ENCODE measurements around the gene AGXT.

AGXT gene

GRCh38 chr2:240899468-240899865 lies 30.8 kb downstream of the AGXT start:
- DNase-seq (ENCODE audit: low read depth) = no peak

- no peak for DNase-seq (ENCODE audit: low read depth)
Observed at GRCh38 chr2:240900141-240900860, 31.7 kb downstream of the AGXT start.

DNA sequence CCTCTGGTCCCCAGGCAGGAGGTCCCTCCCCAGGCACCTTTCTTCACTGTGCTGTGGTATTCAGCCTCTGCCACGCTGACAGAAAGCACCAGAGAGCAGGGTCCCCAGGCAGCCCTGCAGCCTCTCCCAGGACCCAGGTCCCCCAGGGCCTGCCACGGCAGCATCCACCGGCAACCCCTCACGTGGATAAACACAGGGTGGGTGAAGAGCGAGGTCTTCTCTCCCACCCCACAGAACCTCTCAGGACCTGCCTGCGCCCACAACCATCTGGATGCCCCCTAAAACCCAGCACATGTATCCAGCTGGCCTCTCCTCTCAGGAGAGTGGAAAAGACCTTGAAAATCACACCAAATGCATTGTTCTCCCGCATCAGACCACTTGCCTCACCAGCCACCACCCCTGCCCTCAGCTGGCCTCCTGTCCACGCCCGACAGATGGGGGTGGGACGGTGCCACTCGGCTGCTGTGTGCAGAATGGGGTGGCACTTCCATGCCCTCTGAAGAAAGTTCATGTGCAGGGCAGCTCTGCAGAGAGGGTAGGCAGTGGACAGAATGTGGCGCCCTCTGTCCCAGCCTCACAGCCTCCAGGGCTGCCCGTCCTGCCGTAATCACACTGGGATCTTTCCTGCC lies 33.5 kb downstream of the AGXT start:
- DNase-seq (ENCODE audit: low read depth) = no peak

DNA sequence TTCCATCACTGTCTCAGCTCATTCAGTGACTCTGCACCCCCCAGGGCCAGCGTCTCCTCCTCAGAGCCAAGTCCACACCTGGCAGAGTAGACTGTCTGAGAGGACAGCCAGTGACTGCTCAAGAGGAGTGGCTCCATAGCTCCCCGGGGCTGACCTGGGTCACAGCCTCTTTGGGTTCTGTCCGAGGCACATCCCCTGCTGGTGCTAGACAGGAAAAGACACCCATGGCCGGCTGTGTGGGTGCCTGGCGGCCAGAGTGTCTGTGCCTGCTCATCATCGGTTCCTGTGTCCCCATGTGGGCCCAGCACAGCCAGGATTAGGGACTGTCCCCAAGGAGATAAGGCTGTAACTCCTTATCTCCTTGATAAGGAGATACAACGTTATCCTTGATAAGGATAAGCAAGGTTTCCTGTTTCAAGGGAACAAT lies 34.0 kb downstream of the AGXT start:
- DNase-seq (ENCODE audit: low read depth) = no peak

GRCh38 chr2:240903191-240904060 lies 34.8 kb downstream of the AGXT start:
- DNase-seq (ENCODE audit: low read depth) = no peak

DNA sequence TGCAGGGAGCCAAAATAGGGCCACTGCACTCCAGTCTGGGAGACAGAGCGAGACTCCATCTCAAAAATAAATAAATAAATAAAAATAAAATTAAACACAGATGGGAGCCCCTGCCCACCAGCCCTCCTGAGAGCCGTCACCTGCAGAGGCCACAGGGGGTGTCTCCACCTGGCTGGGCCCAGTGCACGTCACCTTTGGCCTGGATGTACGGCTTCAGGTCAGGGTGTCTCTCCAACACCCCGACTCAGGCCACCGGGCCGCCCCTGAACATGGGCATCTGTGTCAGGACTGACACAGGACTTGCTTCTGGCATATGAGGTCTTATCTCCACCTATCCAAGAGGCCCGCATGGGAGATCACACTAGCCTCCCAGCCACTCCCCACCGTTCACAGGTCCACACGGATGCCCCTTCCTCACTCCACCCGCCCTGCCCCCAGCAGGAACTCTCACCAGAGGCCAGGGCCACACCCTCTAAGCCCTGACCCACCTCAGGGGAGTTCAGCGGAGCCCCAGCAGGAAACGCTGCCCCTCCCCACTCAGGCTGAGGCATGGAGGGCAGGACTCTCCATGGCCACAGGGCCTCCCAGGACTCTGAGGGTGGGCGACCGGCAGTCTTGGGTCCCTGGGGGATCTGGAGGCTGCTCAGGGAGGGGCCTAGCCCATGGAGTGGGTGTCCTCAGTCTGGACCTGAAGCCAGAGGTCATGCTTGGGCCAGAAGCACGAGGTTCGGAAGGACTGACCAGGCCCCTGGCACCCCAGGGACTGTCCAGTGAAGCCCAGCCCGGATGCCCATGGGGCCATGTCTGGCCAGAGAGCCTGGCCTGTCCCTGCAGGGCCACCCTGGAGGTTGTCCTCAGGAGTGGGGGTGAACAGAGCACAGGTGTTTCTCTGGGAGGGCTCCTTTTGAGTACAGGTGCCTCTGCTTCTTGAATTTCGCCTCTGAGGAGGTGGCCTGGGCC lies 35.9 kb downstream of the AGXT start:
- no peak for DNase-seq (ENCODE audit: low read depth)

DNA sequence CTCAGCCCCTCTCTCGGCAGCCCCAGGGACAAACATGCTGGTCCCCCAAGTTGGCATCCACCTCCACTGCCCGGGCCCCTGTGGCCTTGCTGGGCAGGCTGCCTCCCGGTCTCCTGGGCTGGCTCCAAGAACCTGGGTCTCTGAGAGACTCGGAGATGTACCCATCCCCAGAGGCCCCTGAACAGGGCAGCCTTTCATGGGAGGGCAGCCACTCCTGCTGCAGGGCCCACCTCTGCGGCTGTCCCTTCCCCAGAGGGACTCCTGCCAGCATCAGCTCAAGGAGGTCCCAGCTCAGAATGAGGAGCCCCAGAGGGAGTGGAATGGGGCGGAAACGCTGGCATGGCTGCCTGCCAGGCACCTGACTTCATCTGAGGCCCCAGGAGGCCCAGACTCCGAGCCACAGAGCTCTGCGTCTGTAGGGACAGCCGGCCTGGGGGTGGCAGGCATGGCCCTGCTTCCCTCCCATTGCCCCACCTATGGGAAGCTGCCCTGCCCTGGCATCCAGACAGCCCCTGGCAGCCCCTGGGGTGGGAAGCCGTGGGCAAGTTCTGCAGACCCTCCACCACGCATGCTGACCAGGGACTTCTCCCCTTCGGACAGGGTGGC lies 36.7 kb downstream of the AGXT start:
- DNase-seq (ENCODE audit: low read depth) = no peak

DNA sequence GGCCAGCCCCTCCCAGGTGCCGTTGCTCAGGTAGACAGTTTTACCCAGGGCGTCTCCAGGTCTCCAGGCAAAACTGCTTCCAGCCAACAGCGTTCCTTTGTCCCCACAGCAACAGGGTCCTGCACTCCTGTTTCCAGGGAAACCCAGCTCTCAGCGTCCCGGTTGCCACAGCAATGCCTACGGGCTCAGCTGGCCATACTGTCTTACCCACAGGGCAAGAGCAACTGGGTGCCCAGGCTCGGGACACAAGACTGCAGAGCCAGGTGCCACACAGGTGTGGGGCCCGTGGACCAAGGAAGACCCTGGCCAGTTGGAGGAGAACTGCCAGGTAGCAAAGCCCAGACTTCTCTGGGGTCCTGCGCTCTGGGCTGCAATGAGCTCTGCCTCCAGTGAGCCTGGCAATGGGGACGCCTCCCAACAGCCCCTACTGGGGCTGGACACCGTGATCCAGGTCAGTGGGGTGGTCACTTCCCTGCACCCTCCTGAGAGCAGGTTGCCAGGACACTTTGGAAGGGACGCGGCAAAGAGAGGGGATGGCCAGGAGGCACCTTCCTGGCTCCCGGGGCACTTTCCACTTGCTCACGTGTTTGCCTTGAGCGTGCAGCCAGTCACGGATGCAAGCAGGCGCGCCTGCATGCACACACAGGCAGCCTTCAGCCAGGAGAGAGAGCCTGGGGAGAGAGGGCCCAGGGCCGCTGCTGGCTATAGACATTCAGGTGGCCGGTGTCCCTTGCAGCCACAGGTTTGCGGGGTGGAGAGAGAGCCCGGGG lies 37.7 kb downstream of the AGXT start, which contains the start of gene CROCC2:
Gene CROCC2, plus strand, starts transcription at position 196 of the 770 bp plus-strand sequence. Its CDS starts 178 bp downstream, at position 374.
- no peak for DNase-seq (ENCODE audit: low read depth)

GRCh38 chr2:240906911-240907590 lies 38.4 kb downstream of the AGXT start:
- DNase-seq (ENCODE audit: low read depth) = no peak

GRCh38 chr2:240909216-240909974 lies 40.8 kb downstream of the AGXT start:
- no peak for DNase-seq (ENCODE audit: low read depth)

DNA sequence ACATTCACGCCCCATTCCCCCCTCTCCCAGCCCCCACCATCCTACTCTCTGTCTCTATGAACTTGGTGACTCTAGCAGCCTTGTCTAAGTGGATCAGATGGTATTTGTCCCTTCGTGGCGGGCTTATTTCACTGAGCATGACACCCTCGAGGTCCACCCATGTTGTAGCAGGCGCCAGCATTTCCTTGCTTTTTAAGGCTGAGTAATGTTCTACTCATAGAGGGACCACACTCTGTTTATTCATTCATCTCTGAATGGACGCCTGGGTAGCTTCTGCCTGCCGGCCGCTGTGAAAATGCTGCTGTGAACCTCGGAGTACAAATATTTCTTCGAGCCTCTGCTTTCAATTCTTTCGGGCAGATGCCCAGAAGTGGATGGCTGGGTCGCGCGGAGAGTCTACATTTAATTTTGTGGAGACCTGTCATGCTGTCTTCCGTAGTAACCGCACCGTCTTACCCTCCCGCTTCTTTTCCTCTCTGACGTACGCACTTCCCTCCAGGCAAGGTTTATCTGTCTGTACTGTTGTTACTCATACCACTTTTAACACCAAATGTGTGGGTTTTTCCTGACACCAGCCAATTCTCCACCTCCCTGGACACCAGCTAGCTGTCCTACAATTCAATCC lies 43.1 kb downstream of the AGXT start:
- no peak for DNase-seq (ENCODE audit: low read depth)

GRCh38 chr2:240912878-240913809 lies 44.5 kb downstream of the AGXT start:
- DNase-seq (ENCODE audit: low read depth) = no peak

GRCh38 chr2:240913810-240914644 lies 45.4 kb downstream of the AGXT start:
- DNase-seq (ENCODE audit: low read depth) = peak; percentile 82

- DNase-seq (ENCODE audit: low read depth) = no peak
Observed at GRCh38 chr2:240914645-240915525, 46.3 kb downstream of the AGXT start.
